ENCODE measurements around the gene SIAH2.
A peak's percentile ranks its signal among the peaks of the same experiment; 100 is the strongest.

The SIAH2 gene

GRCh38 chr3:150747886-150748683 lies 14.9 kb downstream of the SIAH2 start:
- DNase-seq, result no peak

DNA sequence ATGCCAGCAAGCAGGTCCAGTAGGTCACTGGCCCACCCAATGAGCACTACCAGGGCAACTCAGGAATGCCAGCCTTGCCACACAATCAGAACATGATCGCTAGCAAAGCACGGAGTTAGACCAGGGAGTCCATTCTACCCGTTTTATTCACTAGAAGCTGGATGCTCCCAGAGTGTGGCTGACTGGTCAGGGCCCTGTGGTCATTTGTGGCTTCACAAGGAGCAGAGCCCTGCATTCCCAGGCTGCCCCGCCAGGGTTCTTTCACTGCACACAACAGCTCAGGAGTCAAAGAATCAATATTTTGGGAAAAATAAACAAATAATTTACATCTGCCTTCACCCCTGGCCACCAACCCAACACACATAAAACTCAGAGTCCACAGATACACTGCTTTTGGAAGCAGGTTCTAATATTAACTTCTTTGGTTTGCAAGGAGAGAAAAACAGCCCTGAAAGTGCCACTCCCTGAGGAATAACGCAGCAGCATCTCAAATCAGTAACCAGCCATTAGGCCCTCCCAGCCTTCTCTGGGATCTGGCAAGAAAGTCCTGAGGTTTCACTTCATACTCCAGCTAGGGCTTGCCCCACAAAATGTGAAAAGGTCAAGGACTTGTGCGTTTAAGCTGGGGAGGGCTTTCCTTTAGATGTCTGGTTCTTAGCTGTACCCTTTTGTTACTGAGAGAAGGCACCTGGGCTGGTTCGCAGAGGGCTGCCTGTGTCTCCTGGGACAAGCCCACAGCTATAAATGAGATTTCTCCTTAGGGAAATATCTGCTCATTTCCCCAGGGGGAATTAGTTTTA lies 16.0 kb downstream of the SIAH2 start:
- no peak for DNase-seq

- no peak for DNase-seq
Measured at GRCh38 chr3:150745832-150746231, 17.1 kb downstream of the SIAH2 start.

- DNase-seq, result no peak
Measured at GRCh38 chr3:150744919-150745211, 18.1 kb downstream of the SIAH2 start.

DNA sequence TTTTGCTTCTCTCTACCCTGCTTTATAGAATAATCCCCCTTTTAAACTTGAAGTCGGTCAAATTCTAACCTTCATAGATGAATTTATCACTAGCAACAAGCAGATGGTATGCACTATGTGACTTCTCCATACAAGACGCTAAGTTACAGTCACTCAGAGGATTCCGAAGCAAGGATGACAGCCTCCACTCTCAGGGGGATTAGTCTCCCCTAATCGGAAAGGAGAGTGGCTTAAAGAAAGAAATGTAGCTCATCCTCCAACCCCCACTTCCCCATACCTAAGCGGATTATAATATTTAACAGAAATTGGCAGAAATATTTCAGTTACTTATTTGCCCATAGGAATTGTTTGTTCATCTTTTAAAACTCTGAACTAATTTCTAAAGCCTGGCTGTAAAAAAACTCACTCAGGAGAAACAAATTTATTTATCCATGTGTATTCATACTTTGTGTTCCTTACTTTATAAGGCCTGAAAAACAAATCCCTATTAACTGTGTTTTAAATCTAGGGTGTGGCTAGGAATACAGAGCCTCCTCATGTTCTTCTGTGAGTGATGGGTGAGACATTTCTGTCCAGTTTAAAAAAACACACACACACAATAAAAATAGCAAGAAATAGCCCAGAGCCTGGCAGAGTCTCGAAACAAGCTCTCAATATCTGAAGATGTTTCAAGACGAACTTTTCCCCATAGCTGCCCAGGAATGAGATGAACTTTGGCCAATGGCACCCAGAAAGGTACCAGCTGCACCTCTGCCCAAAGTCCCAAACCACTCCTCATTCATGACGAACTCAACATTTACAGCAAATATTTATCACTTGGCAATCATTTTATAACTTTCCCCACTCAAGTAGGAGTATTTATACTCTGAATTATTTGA lies 18.7 kb downstream of the SIAH2 start:
- DNase-seq, result no peak

- no peak for DNase-seq
Measured at GRCh38 chr3:150743508-150743907, 19.5 kb downstream of the SIAH2 start.

- DNase-seq, result no peak
Measured at GRCh38 chr3:150742679-150743078, 20.3 kb downstream of the SIAH2 start.

GRCh38 chr3:150742141-150742523 lies 20.8 kb downstream of the SIAH2 start:
- no peak for DNase-seq

DNA sequence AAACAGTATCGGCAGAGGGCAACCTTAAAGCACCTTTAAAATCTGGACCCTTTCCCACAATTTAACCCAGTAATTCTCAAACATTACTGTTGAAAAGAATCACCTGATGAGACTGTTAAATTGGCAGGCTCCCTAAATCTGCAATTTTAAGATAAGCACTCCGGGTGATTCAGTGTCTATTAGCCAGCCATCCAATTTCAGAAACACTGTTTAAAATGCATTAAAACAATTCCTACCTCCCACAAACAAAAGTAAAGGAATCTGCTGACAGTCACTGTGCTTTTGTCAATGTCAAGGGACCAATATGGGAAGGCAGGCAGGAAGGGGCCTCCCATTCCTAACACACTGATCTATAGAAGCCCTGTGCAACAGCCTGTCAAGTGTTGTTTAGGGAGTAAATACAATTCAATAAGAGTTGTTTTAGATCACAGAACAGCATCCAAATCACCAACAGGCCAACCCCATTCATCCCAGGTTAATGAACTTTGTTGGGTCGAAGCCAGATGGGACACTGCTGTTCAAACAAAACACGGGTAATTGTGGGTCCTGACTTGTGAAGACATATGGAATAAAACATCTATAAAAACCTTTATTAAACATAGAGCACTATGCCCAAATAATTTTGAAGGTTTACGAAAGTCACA lies 21.4 kb downstream of the SIAH2 start:
- DNase-seq, result peak; percentile 86

DNA sequence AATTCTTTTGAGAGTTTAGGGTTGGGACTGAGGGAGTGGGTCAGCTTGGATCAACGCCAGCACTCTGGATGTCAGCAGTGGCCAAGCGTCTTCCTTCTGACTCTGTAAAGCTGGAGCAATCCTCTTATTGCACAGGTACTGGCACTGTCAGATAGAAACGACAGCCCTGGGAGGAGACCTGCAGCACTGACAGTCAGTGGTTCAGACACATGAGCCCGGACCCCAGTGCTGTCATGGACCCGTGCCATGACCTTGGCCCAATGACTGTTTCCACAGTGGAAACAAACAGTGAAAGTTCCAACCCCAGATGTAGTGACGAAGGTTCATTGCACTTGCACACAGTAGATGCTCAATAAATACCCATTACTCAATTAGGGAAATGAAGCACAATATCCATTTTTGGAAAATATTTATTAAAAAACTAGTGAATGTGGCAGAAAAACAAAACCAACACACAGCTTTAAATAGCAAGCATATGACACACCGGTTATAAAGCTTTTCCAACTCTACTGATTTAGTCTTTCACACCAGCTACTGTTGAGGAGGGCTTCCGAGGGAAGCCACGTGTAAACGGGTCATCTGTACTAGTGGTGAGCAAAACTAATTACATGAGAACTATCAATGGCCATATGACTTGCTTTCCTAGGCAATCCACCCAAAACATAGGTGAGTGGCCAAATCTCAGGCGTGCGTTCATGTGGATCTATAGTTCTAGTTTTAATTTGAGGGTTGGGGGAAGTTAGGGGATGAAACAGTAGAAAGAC lies 22.1 kb downstream of the SIAH2 start:
- DNase-seq, result no peak

GRCh38 chr3:150739877-150740645 lies 22.9 kb downstream of the SIAH2 start:
- DNase-seq, result peak; percentile 62

DNA sequence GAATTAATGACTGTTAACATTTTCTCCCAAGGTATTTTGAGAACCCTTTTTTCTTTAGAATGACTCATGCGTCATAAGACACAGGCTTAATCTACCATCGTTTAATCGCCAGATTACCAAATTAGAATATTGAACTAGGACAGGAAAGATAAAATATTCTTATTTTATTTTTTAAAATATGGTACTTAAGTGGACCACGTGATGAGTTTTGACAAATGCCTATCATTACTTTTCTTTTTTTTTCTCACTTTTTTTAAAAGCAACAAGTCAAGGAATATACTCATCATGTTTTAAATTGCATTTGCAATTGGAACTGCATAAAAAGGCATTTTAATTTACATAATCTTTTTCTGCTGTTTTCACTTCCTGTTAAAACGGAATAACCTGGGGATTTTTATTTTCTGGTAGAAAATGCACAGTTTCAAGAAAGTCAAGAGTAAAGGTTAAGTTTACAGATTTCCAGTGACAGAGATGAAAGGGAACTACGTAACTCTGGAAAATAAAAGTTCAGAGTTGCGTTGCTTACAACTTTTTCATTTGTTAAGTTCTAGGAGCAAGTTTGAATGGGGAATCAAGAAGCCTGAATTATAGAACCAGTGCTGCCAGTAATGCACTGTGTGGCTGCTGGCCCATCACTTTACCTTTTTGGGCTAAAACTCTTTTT lies 23.6 kb downstream of the SIAH2 start:
- DNase-seq, result no peak

DNA sequence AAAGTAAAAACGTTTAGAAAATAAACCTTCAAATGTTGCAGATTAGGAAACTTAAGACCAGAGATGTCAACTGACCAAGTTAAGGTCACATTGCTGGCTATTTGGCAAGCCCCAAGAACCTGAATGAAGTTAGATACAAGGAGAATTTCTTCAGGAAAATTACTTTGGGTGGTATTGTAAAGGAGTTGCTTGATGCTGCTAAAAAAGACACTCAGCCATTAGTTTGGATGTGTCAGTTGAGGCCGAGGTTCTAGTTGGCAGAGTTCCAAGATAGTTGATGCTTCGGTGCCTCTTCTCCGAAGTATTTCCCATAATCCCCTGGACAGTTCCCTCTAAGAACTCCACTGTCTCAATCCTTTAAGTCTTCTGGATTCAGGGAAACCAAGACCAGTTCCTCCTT lies 24.3 kb downstream of the SIAH2 start:
- DNase-seq, result peak; percentile 66

GRCh38 chr3:150737874-150738679 lies 24.9 kb downstream of the SIAH2 start:
- DNase-seq, result peak; percentile 90

- DNase-seq, result no peak
Measured at GRCh38 chr3:150736903-150737832, 25.8 kb downstream of the SIAH2 start.

- DNase-seq, result peak; percentile 1
Measured at GRCh38 chr3:150736316-150736719, 26.7 kb downstream of the SIAH2 start.

- DNase-seq, result no peak
Measured at GRCh38 chr3:150734795-150735119, 28.2 kb downstream of the SIAH2 start.

DNA sequence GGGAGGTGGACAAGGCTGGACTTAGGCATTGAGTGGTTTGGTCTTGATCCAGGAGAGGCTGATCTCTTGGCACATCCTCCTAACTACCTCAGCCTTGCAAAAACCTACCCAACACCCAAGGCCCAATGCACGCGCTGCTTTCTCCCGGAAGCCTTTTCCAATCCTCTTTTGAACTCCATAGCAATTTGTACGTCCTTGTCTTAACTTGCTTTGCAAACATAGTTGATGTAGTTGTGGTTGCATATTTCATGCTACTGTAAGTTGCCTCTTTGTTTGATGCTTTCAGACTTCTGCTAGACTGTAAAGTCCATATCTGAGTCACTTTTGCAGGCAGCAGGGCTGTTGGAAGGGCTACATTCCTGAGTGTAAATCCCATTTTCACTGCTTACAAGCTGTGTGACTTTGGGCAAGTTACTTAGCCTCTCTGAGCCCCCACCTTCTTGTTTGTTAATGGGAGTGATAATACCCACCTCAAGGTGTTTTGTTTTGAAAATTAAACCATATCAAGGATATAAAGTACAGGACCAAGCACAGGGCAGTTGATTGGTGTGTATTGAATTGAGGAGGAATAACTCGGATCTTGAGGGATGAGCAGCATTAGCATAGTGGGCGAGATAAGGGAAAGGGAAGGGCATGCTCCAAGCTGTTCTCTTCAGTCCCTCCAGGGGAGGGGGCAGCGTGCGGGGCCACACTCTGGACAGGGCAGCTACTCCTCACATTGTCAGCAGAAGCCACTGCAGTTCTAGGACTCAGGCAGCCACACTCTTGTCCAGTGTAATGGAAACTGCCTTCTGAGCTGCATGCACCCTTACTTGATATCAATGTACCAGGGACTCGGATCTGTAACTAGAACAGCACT lies 28.8 kb downstream of the SIAH2 start:
- no peak for DNase-seq

Data from hematopoietic multipotent progenitor cell treated with erythropoietin and hydrocortisone succinate and interleukin-3 and kit ligand, for 8 days (in vitro differentiated cells).